HEK293 (cell line): ENCODE results near the gene PPP6R3.

ENCODE experiments used
- CTCF ChIA-PET: fragments of 350-600 bp; formaldehyde crosslinking; extraction: SDS; loops from one replicate; lab custom pipeline; 2021; ENCODE audit warnings: antibody characterized with exemption; lab: Yijun Ruan, JAX
- POLR2A ChIA-PET: fragments of 300-600 bp; formaldehyde crosslinking; extraction: SDS; loops from one replicate; lab custom pipeline; 2020; ENCODE audit warnings: antibody characterized with exemption, inconsistent platforms; lab: Yijun Ruan, JAX
- H3K27ac ChIP-seq: fragments of 200-500 bp; sonication (Bioruptor generic); 2 replicates; pipeline ENCODE4 v1.5.1; 2014; ENCODE audit warnings: low read depth, low read length, control low read depth, inconsistent platforms; ENCODE audit errors: extremely low read depth
- H3K36me3 ChIP-seq, 2 experiments: fragments of 200-500 bp in 1 of 2; sonication (Bioruptor generic) in 1 of 2; 1 replicate in 1 of 2; 2 replicates in 1 of 2; pipeline ENCODE4 v1.5.1; 2014 to 2017; ENCODE audit warnings: inconsistent platforms in 2 of 2, low read length in 2 of 2; ENCODE audit not compliant: control insufficient read depth in 2 of 2, insufficient read depth in 1 of 2
- H3K4me1 ChIP-seq: fragments of 200-500 bp; sonication (Bioruptor generic); 2 replicates; pipeline ENCODE4 v1.5.1; 2014; ENCODE audit warnings: mild to moderate bottlenecking, low read length, inconsistent platforms; ENCODE audit not compliant: control insufficient read depth, insufficient read depth
- H3K4me3 ChIP-seq: 2 replicates; pipeline ENCODE4 v1.5.1; 2011; ENCODE audit warnings: low read depth, mild to moderate bottlenecking, control low read depth, low read length, moderate library complexity
- H3K9me3 ChIP-seq: fragments of 200-500 bp; sonication (Bioruptor generic); 2 replicates; pipeline ENCODE4 v1.5.1; 2014; ENCODE audit warnings: low read depth, low read length, inconsistent platforms; ENCODE audit not compliant: control insufficient read depth, insufficient read depth
- GLIS2 ChIP-seq: fragments of 450-650 bp; formaldehyde crosslinking; IDR thresholded peaks from 2 replicates; pipeline ENCODE4 v1.5.1; 2016; ENCODE audit warnings: missing biosample characterization, missing genetic modification characterization
- HOXA7 ChIP-seq: sonication (generic); formaldehyde crosslinking; IDR thresholded peaks from 2 replicates; pipeline ENCODE4 v1.8.1; 2022; ENCODE audit warnings: missing genetic modification reagents, borderline replicate concordance
- MEIS1 ChIP-seq: sonication (generic); formaldehyde crosslinking; IDR thresholded peaks from 2 replicates; pipeline ENCODE4 v1.8.1; 2022; ENCODE audit warnings: missing genetic modification reagents, mild to moderate bottlenecking, borderline replicate concordance
- SP2 ChIP-seq: fragments of 450-650 bp; formaldehyde crosslinking; IDR thresholded peaks from 2 replicates; pipeline ENCODE4 v1.5.1; 2016; ENCODE audit warnings: missing biosample characterization, missing genetic modification characterization
- YY2 ChIP-seq: fragments of 450-650 bp; formaldehyde crosslinking; IDR thresholded peaks from 2 replicates; pipeline ENCODE4 v1.5.1; 2016; ENCODE audit warnings: missing biosample characterization, missing genetic modification characterization
- ZBTB17 ChIP-seq: fragments of 450-650 bp; formaldehyde crosslinking; IDR thresholded peaks from 2 replicates; pipeline ENCODE4 v1.5.1; 2016; ENCODE audit warnings: missing biosample characterization, missing genetic modification characterization
- ZBTB26 ChIP-seq: fragments of 450-650 bp; formaldehyde crosslinking; optimal IDR thresholded peaks from 2 replicates; pipeline ENCODE3; 2016; ENCODE audit warnings: missing biosample characterization, mild to moderate bottlenecking, missing genetic modification characterization
- ZFP41 ChIP-seq: fragments of 450-650 bp; formaldehyde crosslinking; IDR thresholded peaks from 2 replicates; pipeline ENCODE4 v1.5.1; 2016; ENCODE audit warnings: missing biosample characterization, missing genetic modification characterization, borderline replicate concordance
- ZNF155 ChIP-seq: fragments of 450-650 bp; formaldehyde crosslinking; IDR thresholded peaks from 2 replicates; pipeline ENCODE4 v1.5.1; 2016; ENCODE audit warnings: missing biosample characterization, missing genetic modification characterization
- ZNF311 ChIP-seq: fragments of 450-650 bp; formaldehyde crosslinking; IDR thresholded peaks from 2 replicates; pipeline ENCODE4 v1.5.1; 2017; ENCODE audit warnings: missing biosample characterization, missing genetic modification characterization, borderline replicate concordance
- ZNF48 ChIP-seq: fragments of 450-650 bp; formaldehyde crosslinking; IDR thresholded peaks from 2 replicates; pipeline ENCODE4 v1.5.1; 2016; ENCODE audit warnings: missing biosample characterization, missing genetic modification characterization
- ZNF521 ChIP-seq: fragments of 450-650 bp; formaldehyde crosslinking; IDR thresholded peaks from 2 replicates; pipeline ENCODE4 v1.5.1; 2017; ENCODE audit warnings: missing biosample characterization, mild to moderate bottlenecking, missing genetic modification characterization
- ZNF701 ChIP-seq: fragments of 450-650 bp; formaldehyde crosslinking; IDR thresholded peaks from 2 replicates; pipeline ENCODE4 v1.5.1; 2016; ENCODE audit warnings: missing biosample characterization, missing genetic modification characterization
- TF ChIP-seq, protein P1 (sequence below): fragments of 450-650 bp; formaldehyde crosslinking; IDR thresholded peaks from 2 replicates; pipeline ENCODE4 v1.5.1; 2016; ENCODE audit warnings: missing biosample characterization, missing genetic modification characterization, low read depth
- TF ChIP-seq, protein P2 (sequence below): fragments of 450-650 bp; formaldehyde crosslinking; IDR thresholded peaks from 2 replicates; pipeline ENCODE4 v1.5.1; 2017; ENCODE audit warnings: missing biosample characterization, missing genetic modification characterization
- TF ChIP-seq, protein P3 (sequence below): fragments of 450-650 bp; formaldehyde crosslinking; IDR thresholded peaks from 2 replicates; pipeline ENCODE4 v1.5.1; 2016; ENCODE audit warnings: missing biosample characterization, missing genetic modification characterization, borderline replicate concordance
- TF ChIP-seq, protein P4 (sequence below): fragments of 450-650 bp; formaldehyde crosslinking; IDR thresholded peaks from 2 replicates; pipeline ENCODE4 v1.5.1; 2016; ENCODE audit warnings: missing biosample characterization, missing genetic modification characterization

The PPP6R3 gene

DNA sequence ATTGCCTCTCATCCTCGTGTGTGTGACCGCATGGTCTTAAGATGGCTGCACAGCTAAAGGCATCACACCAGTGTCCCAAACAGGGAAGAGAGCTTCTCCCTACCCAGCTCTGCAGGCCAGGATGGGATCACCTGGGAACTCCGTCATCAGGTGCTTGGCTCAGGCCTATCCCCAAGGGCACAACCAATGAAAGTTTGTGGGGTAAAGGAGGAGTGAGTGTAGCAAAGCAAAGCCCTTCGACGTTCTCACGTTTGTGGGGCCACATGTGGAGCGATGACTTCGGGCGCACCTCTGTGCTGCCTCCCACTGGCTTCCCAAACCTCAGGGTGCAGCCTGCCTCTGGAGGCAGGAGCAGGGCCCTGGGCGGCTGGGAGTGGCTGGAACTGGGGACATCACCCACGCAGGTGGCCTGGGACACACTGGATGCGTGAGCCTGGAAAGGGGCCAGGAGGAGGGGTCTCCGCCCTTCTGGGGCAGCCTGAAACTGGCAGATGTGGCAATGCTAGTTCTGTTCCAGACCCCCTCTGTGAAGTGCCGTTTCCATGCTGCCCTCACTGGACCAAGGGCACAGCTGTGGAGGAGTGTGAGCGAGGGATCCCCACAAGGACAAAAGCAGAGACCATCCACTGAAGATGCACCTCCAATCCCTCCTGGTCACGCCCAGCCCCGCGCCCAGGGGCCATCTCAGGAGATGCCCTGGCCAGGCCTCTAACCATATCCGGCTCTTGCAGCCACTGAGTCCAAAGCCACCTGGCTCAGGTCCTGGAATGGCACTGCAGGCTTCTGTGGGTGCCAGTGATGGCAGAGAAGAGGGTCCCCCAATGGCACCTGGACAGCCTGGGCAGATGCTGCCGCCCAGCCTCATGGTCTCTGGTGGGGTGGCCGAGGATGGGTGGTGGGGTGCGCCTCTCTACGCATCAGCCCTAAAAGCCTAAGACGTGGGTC, 193.2 kb downstream of the PPP6R3 start:
- H3K4me3 ChIP-seq: no peak overlapping the region
- CTCF ChIA-PET: interaction anchor here (0.7 kb wide), 1 partner anchor 1001 kb away, joined by 3 read pairs; no protein-coding TSS in a partner anchor

More for the DNA sequence above, 193.2 kb downstream of the PPP6R3 start:
- Histone ChIP-seq H3K36me3 (no peaks in the 10 kb centered on the region), H3K27ac (no peak overlapping the region), H3K9me3 (no peaks in the 10 kb centered on the region), H3K4me1 (peaks cover 3% of the 10 kb centered on the region)
- POLR2A ChIA-PET: no interaction called here
- TF ChIP-seq, protein P1, sequence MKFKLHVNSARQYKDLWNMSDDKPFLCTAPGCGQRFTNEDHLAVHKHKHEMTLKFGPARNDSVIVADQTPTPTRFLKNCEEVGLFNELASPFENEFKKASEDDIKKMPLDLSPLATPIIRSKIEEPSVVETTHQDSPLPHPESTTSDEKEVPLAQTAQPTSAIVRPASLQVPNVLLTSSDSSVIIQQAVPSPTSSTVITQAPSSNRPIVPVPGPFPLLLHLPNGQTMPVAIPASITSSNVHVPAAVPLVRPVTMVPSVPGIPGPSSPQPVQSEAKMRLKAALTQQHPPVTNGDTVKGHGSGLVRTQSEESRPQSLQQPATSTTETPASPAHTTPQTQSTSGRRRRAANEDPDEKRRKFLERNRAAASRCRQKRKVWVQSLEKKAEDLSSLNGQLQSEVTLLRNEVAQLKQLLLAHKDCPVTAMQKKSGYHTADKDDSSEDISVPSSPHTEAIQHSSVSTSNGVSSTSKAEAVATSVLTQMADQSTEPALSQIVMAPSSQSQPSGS (tag by site-specific recombination): no peak
- TF ChIP-seq MEIS1: no peak
- no peak for TF ChIP-seq ZNF701 (tag by site-specific recombination)
- TF ChIP-seq YY2 (tag by site-specific recombination): no peak
- TF ChIP-seq, protein P2, sequence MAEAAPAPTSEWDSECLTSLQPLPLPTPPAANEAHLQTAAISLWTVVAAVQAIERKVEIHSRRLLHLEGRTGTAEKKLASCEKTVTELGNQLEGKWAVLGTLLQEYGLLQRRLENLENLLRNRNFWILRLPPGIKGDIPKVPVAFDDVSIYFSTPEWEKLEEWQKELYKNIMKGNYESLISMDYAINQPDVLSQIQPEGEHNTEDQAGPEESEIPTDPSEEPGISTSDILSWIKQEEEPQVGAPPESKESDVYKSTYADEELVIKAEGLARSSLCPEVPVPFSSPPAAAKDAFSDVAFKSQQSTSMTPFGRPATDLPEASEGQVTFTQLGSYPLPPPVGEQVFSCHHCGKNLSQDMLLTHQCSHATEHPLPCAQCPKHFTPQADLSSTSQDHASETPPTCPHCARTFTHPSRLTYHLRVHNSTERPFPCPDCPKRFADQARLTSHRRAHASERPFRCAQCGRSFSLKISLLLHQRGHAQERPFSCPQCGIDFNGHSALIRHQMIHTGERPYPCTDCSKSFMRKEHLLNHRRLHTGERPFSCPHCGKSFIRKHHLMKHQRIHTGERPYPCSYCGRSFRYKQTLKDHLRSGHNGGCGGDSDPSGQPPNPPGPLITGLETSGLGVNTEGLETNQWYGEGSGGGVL (tag by site-specific recombination): no peak
- TF ChIP-seq ZNF155 (tag by site-specific recombination): no peak
- no peak for TF ChIP-seq SP2 (tag by site-specific recombination)
- TF ChIP-seq HOXA7 (CRISPR knock-in tag): no peak
- no peak for TF ChIP-seq ZNF311 (tag by site-specific recombination)
- TF ChIP-seq, protein P3, sequence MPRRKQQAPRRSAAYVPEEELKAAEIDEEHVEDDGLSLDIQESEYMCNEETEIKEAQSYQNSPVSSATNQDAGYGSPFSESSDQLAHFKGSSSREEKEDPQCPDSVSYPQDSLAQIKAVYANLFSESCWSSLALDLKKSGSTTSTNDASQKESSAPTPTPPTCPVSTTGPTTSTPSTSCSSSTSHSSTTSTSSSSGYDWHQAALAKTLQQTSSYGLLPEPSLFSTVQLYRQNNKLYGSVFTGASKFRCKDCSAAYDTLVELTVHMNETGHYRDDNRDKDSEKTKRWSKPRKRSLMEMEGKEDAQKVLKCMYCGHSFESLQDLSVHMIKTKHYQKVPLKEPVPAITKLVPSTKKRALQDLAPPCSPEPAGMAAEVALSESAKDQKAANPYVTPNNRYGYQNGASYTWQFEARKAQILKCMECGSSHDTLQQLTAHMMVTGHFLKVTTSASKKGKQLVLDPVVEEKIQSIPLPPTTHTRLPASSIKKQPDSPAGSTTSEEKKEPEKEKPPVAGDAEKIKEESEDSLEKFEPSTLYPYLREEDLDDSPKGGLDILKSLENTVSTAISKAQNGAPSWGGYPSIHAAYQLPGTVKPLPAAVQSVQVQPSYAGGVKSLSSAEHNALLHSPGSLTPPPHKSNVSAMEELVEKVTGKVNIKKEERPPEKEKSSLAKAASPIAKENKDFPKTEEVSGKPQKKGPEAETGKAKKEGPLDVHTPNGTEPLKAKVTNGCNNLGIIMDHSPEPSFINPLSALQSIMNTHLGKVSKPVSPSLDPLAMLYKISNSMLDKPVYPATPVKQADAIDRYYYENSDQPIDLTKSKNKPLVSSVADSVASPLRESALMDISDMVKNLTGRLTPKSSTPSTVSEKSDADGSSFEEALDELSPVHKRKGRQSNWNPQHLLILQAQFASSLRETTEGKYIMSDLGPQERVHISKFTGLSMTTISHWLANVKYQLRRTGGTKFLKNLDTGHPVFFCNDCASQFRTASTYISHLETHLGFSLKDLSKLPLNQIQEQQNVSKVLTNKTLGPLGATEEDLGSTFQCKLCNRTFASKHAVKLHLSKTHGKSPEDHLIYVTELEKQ: no peak
- TF ChIP-seq GLIS2 (tag by site-specific recombination): no peak
- TF ChIP-seq ZNF48 (tag by site-specific recombination): no peak
- TF ChIP-seq, protein P4, sequence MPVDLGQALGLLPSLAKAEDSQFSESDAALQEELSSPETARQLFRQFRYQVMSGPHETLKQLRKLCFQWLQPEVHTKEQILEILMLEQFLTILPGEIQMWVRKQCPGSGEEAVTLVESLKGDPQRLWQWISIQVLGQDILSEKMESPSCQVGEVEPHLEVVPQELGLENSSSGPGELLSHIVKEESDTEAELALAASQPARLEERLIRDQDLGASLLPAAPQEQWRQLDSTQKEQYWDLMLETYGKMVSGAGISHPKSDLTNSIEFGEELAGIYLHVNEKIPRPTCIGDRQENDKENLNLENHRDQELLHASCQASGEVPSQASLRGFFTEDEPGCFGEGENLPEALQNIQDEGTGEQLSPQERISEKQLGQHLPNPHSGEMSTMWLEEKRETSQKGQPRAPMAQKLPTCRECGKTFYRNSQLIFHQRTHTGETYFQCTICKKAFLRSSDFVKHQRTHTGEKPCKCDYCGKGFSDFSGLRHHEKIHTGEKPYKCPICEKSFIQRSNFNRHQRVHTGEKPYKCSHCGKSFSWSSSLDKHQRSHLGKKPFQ (tag by site-specific recombination): no peak
- no peak for TF ChIP-seq ZFP41 (tag by site-specific recombination)
- TF ChIP-seq ZNF521 (tag by site-specific recombination): no peak
- TF ChIP-seq ZBTB17 (tag by site-specific recombination): no peak
- TF ChIP-seq ZBTB26 (tag by site-specific recombination): no peak
